ENCODE results near the gene TUBA4B.

- TF ChIP-seq CTCF (conservative IDR thresholded peaks at IDR 0.05; ENCODE audit: low read length) = no peak
- no peak for TF ChIP-seq EZH2phosphoT487 (IDR thresholded peaks at IDR 0.05; ENCODE audit: borderline replicate concordance, low read depth, low read length)
These were observed 37.0 kb upstream of the TUBA4B start for GRCh38 chr2:219215871-219216534.
